ENCODE results near the gene FAM81A. TPM values are rescaled to one million over a fixed set of nuclear protein-coding genes. Genes with fewer than 3 reads are reported as not detected.
"Not testable (repeated sequence)": the region's sequence is repeated elsewhere in the genome, so short reads cannot be mapped to it uniquely, and the experiment has no call there.

FAM81A gene
- total RNA-seq, 2 donors from 2014 or later, result 6.4 to 18.8 TPM

GRCh38 chr15:59519329-59519728 is 81.3 kb downstream of the FAM81A start:
- H3K4me1 ChIP-seq, result no peaks in the 10 kb centered on the region
- H3K9ac ChIP-seq (ENCODE audit: low read depth in 2 of 2, low read length in 2 of 2), result no peak overlapping the region
- no peak overlapping the region for H3K4me3 ChIP-seq
- no peaks in the 10 kb centered on the region for H3K36me3 ChIP-seq
- H3K27me3 ChIP-seq, result no peaks in the 10 kb centered on the region
- DNase-seq, result no peak
- no peak overlapping the region for H3K27ac ChIP-seq
- intact Hi-C loops (cut with DNase I), result no loop called here
- H3K9me3 ChIP-seq, result no peaks in the 10 kb centered on the region
- no peak for TF ChIP-seq CTCF (IDR thresholded peaks at IDR 0.05)

GRCh38 chr15:59521443-59521842 is 83.5 kb downstream of the FAM81A start:
- H3K4me3 ChIP-seq, result no peak overlapping the region
- H3K4me1 ChIP-seq, result no peaks in the 10 kb centered on the region
- no peaks in the 10 kb centered on the region for H3K36me3 ChIP-seq
- intact Hi-C loops (cut with DNase I), result no loop called here
- H3K9ac ChIP-seq (ENCODE audit: low read depth in 2 of 2, low read length in 2 of 2), result no peak overlapping the region
- TF ChIP-seq CTCF (IDR thresholded peaks at IDR 0.05), result no peak
- no peak overlapping the region for H3K27ac ChIP-seq
- H3K9me3 ChIP-seq, result no peaks in the 10 kb centered on the region
- DNase-seq, result no peak
- H3K27me3 ChIP-seq, result no peaks in the 10 kb centered on the region

GRCh38 chr15:59522988-59523461 is 85.0 kb downstream of the FAM81A start:
- Histone ChIP-seq H3K27me3 (no peaks in the 10 kb centered on the region), H3K4me3 (no peak overlapping the region), H3K27ac (no peak overlapping the region), H3K36me3 (no peaks in the 10 kb centered on the region), H3K9me3 (no peaks in the 10 kb centered on the region), H3K9ac (ENCODE audit: low read depth in 2 of 2, low read length in 2 of 2) (no peak overlapping the region), H3K4me1 (no peaks in the 10 kb centered on the region)
- DNase-seq, result no peak
- no peak for TF ChIP-seq CTCF (IDR thresholded peaks at IDR 0.05)
- intact Hi-C loops (cut with DNase I), result no loop called here

GRCh38 chr15:59523702-59524101 is 85.7 kb downstream of the FAM81A start:
- Histone ChIP-seq H3K9ac (ENCODE audit: low read depth in 2 of 2, low read length in 2 of 2) (no peak overlapping the region), H3K4me1 (no peaks in the 10 kb centered on the region), H3K4me3 (no peak overlapping the region), H3K27ac (no peak overlapping the region), H3K9me3 (no peaks in the 10 kb centered on the region), H3K36me3 (no peaks in the 10 kb centered on the region), H3K27me3 (no peaks in the 10 kb centered on the region)
- intact Hi-C loops (cut with DNase I), result no loop called here
- DNase-seq, result no peak
- TF ChIP-seq CTCF (IDR thresholded peaks at IDR 0.05), result no peak

GRCh38 chr15:59524331-59524731 is 86.3 kb downstream of the FAM81A start:
- no peak for TF ChIP-seq CTCF (IDR thresholded peaks at IDR 0.05)
- DNase-seq, result no peak
- Histone ChIP-seq H3K9ac (ENCODE audit: low read depth in 2 of 2, low read length in 2 of 2) (no peak overlapping the region), H3K27me3 (no peaks in the 10 kb centered on the region), H3K27ac (no peak overlapping the region), H3K4me1 (no peaks in the 10 kb centered on the region), H3K36me3 (no peaks in the 10 kb centered on the region), H3K4me3 (no peak overlapping the region), H3K9me3 (no peaks in the 10 kb centered on the region)
- intact Hi-C loops (cut with DNase I), result no loop called here

- intact Hi-C loops (cut with DNase I); H3K27ac ChIP-seq; H3K9me3 ChIP-seq; H3K36me3 ChIP-seq; H3K27me3 ChIP-seq; H3K4me1 ChIP-seq; DNase-seq; H3K9ac ChIP-seq (ENCODE audit: low read depth in 2 of 2, low read length in 2 of 2); H3K4me3 ChIP-seq: not testable (repeated sequence)
Measured at GRCh38 chr15:59526466-59526865, 88.5 kb downstream of the FAM81A start.

All from colonic mucosa (tissue), 4 donors.